RWPE1 (cell line): ENCODE measurements around the gene DNAJB2.

Experiments used
- CTCF ChIA-PET: fragments of 350-600 bp; sonication (Branson Sonifier 250); formaldehyde crosslinking; extraction: SDS; loops from one replicate; lab custom pipeline; 2021; lab: Yijun Ruan, JAX
- POLR2A ChIA-PET: fragments of 400-600 bp; formaldehyde crosslinking; extraction: SDS; loops from one replicate; lab custom pipeline; 2020; ENCODE audit warnings: antibody characterized with exemption; ENCODE audit not compliant: low non-redundant PET; lab: Yijun Ruan, JAX
- DNase-seq: peaks from one replicate; pipeline ENCODE4 v3.0.0; 2012; ENCODE audit warnings: low spot score
- H3K27ac ChIP-seq: fragments of 450-650 bp; 2 replicates; pipeline ENCODE4 v1.5.1; 2017
- CTCF ChIP-seq: fragments of 450-650 bp; conservative IDR thresholded peaks from 2 replicates; pipeline ENCODE4 v1.5.1; 2017; ENCODE audit warnings: low read depth, mild to moderate bottlenecking

Gene DNAJB2

GRCh38 chr2:219250049-219250781 lies 29.0 kb upstream of the DNAJB2 start:
- DNase-seq = no peak
- ChIA-PET POLR2A (interaction anchor here (0.6 to 4.9 kb wide), 6 partner anchors 23 to 356 kb away, joined by 3 to 35 read pairs (median 8); partner anchors contain the start of gene DNAJB2), CTCF (interaction anchor here (0.6 to 2.7 kb wide), 3 partner anchors 28 to 49 kb away, joined by 3 to 22 read pairs (median 5); partner anchors contain the start of gene DNAJB2)
- H3K27ac ChIP-seq = peak overlapping the region; percentile 98
- no peak for TF ChIP-seq CTCF

- no peak for DNase-seq
- no peak for TF ChIP-seq CTCF
- H3K27ac ChIP-seq = peak overlapping the region; percentile 98
- ChIA-PET POLR2A (interaction anchor here (0.8 to 4.9 kb wide), 4 partner anchors 22 to 136 kb away, joined by 3 to 35 read pairs (median 4); partner anchors contain the start of gene DNAJB2), CTCF (interaction anchor here (1.4 to 2.5 kb wide), 3 partner anchors 27 to 46 kb away, joined by 7 to 22 read pairs (median 19); partner anchors contain the start of gene DNAJB2)
These were observed 27.5 kb upstream of the DNAJB2 start for GRCh38 chr2:219251656-219252055.

- ChIA-PET POLR2A (interaction anchor here (0.6 to 4.9 kb wide), 6 partner anchors 21 to 319 kb away, joined by 3 to 35 read pairs (median 6); partner anchors contain the start of genes DNAJB2 and OBSL1), CTCF (interaction anchor here (1.4 to 2.5 kb wide), 3 partner anchors 26 to 46 kb away, joined by 7 to 22 read pairs (median 19); partner anchors contain the start of gene DNAJB2)
- DNase-seq = peak; percentile 45
- TF ChIP-seq CTCF = no peak
- H3K27ac ChIP-seq = peak overlapping the region; percentile 98
These were observed 27.1 kb upstream of the DNAJB2 start for GRCh38 chr2:219252084-219252483.

- DNase-seq = peak; percentile 17
- no peak for TF ChIP-seq CTCF
- H3K27ac ChIP-seq = peak overlapping the region; percentile 98
- CTCF ChIA-PET = interaction anchor here (0.6 to 2.5 kb wide), 4 partner anchors 26 to 45 kb away, joined by 3 to 22 read pairs (median 13); partner anchors contain the start of gene DNAJB2
- POLR2A ChIA-PET = interaction anchor here (0.6 to 4.9 kb wide), 11 partner anchors 8 to 319 kb away, joined by 3 to 35 read pairs (median 4); partner anchors contain the start of genes DNAJB2 and OBSL1
These were observed 26.6 kb upstream of the DNAJB2 start for GRCh38 chr2:219252570-219252899.

- DNase-seq = peak; percentile 72
- H3K27ac ChIP-seq = peak within 1 kb of the TSS; percentile 98
- ChIA-PET POLR2A (interaction anchor here (0.6 to 4.9 kb wide), 11 partner anchors 9 to 463 kb away, joined by 3 to 35 read pairs (median 4); partner anchors contain the start of genes DNAJB2 and OBSL1), CTCF (interaction anchor here (0.6 to 3.2 kb wide), 8 partner anchors 25 to 94 kb away, joined by 3 to 22 read pairs (median 6); partner anchors contain the start of gene DNAJB2)
- no peak for TF ChIP-seq CTCF
These were observed 26.0 kb upstream of the DNAJB2 start, which contains the start of gene TUBA4B for GRCh38 chr2:219252900-219253752. Gene TUBA4B, plus strand, starts transcription at chr2:219253243. Its CDS starts 165 bp downstream, at chr2:219253408.
